Caco-2 (cell line): Measurements from ENCODE around the gene ACYP1. TPM values are rescaled to one million over a fixed set of nuclear protein-coding genes. Genes with fewer than 3 reads are reported as not detected.

ENCODE experiments used
- BruUV-seq: library from RNA; stranded (reverse); fragments of 400-500 nt; replicated peaks from 2 replicates; lab custom pipeline; 2021; lab: Mats Ljungman, UMichigan
- CTCF ChIA-PET: fragments of 300-600 bp; sonication (Branson Sonifier 250); formaldehyde crosslinking; loops from one replicate; lab custom pipeline; 2022; ENCODE audit warnings: antibody characterized with exemption; lab: Charles Lee
- POLR2A ChIA-PET: fragments of 300-600 bp; sonication (Branson Sonifier 250); formaldehyde crosslinking; loops from one replicate; lab custom pipeline; 2022; ENCODE audit warnings: antibody characterized with exemption; lab: Charles Lee
- DNase-seq, 2 experiments: peaks; one replicate each; pipeline versions ENCODE4 v3.0.0 to v3.0.0-alpha.2; 2020 to 2022
- H3K27me3 ChIP-seq: replicated peaks from 2 replicates; pipeline ENCODE4 v1.6.0; 2011; ENCODE audit warnings: low read length; ENCODE audit not compliant: control insufficient read depth, insufficient read depth
- H3K36me3 ChIP-seq: 2 replicates; pipeline ENCODE4 v1.5.1; 2011; ENCODE audit warnings: low read length; ENCODE audit not compliant: control insufficient read depth, insufficient read depth
- H3K4me1 ChIP-seq: fragments of 250-450 bp; sonication (Bioruptor Pico); 2 replicates; pipeline ENCODE4 v1.5.1; 2020; ENCODE audit warnings: mild to moderate bottlenecking
- H3K4me3 ChIP-seq: 2 replicates; pipeline ENCODE4 v1.5.1; 2011; ENCODE audit warnings: low read depth, mild to moderate bottlenecking, control low read depth, low read length
- H3K9me3 ChIP-seq: fragments of 250-450 bp; sonication (Bioruptor Pico); 2 replicates; pipeline ENCODE4 v1.5.1; 2020; ENCODE audit warnings: mild to moderate bottlenecking, moderate library complexity
- H3K27ac Mint-ChIP-seq: one replicate; pipeline ENCODE4 v1.8.0; 2022; ENCODE audit warnings: mixed read lengths; ENCODE audit not compliant: unreplicated experiment
- H3K27me3 Mint-ChIP-seq: one replicate; pipeline ENCODE4 v1.8.0; 2022; ENCODE audit warnings: mixed read lengths; ENCODE audit not compliant: insufficient read depth, unreplicated experiment
- H3K36me3 Mint-ChIP-seq: one replicate; pipeline ENCODE4 v1.8.0; 2022; ENCODE audit warnings: mild to moderate bottlenecking, mixed read lengths; ENCODE audit not compliant: insufficient read depth, unreplicated experiment
- H3K4me1 Mint-ChIP-seq: one replicate; pipeline ENCODE4 v1.8.0; 2022; ENCODE audit warnings: low read depth, mixed read lengths; ENCODE audit not compliant: unreplicated experiment
- H3K4me3 Mint-ChIP-seq: one replicate; pipeline ENCODE4 v1.8.0; 2022; ENCODE audit warnings: mild to moderate bottlenecking, moderate library complexity, mixed read lengths; ENCODE audit not compliant: unreplicated experiment
- H3K9me3 Mint-ChIP-seq: one replicate; pipeline ENCODE4 v1.8.0; 2022; ENCODE audit warnings: mixed read lengths; ENCODE audit not compliant: unreplicated experiment
- CTCF ChIP-seq, 2 experiments: fragments of 200-600 bp in 1 of 2; IDR thresholded peaks; 1 replicate in 1 of 2; 2 replicates in 1 of 2; pipeline versions ENCODE4 v1.5.1 to v1.8.0; 2011 to 2022; ENCODE audit warnings: antibody characterized with exemption in 1 of 2, control low read depth in 1 of 2, inconsistent platforms in 1 of 2, low read depth in 1 of 2, low read length in 1 of 2, mild to moderate bottlenecking in 1 of 2, moderate library complexity in 1 of 2; ENCODE audit not compliant: insufficient read depth in 1 of 2, severe bottlenecking in 1 of 2, unreplicated experiment in 1 of 2
- intact Hi-C: fragments of 100-400 bp; cut with micrococcal nuclease; formaldehyde crosslinking; loops from one replicate; pipeline ENCODE4 v1.10.0; 2022; ENCODE audit not compliant: unreplicated experiment
- total RNA-seq: library from RNA; stranded (reverse); gene quantifications from 2 replicates; pipeline ENCODE4 v1.2.3, GENCODE V29; 2022

ACYP1 gene
- total RNA-seq, 1 experiment from 2014 or later = 16.0 TPM

GRCh38 chr14:75054421-75054820 lies 9.4 kb downstream of the ACYP1 start:
- DNase-seq = no peak
- intact Hi-C loops = no loop called here
- no peaks in the 10 kb centered on the region for H3K9me3 ChIP-seq
- H3K27me3 ChIP-seq = no peaks in the 10 kb centered on the region
- peaks cover 5% of the 10 kb centered on the region for H3K4me1 Mint-ChIP-seq
- H3K9me3 Mint-ChIP-seq = peaks cover 2% of the 10 kb centered on the region
- no peak for TF ChIP-seq CTCF (IDR thresholded peaks at IDR 0.05; ENCODE audit: insufficient read depth in 1 of 2, low read depth in 1 of 2, low read length in 1 of 2, severe bottlenecking in 1 of 2, unreplicated experiment in 1 of 2)
- ChIA-PET POLR2A (no interaction called here), CTCF (interaction anchor here (0.7 kb wide), 1 partner anchor 36 kb away, joined by 4 read pairs; no protein-coding TSS in a partner anchor)
- H3K36me3 ChIP-seq = no peaks in the 10 kb centered on the region
- no TSS peak for BruUV-seq
- no peaks in the 10 kb centered on the region for H3K27me3 Mint-ChIP-seq
- no peak overlapping the region for H3K4me3 ChIP-seq
- H3K4me3 Mint-ChIP-seq = no peak overlapping the region
- no peaks in the 10 kb centered on the region for H3K4me1 ChIP-seq
- H3K36me3 Mint-ChIP-seq = peaks cover 20% of the 10 kb centered on the region
- H3K27ac Mint-ChIP-seq = no peak overlapping the region

- Histone ChIP-seq H3K4me1 (no peaks in the 10 kb centered on the region), H3K36me3 (no peaks in the 10 kb centered on the region), H3K9me3 (no peaks in the 10 kb centered on the region), H3K27me3 (no peaks in the 10 kb centered on the region), H3K4me3 (no peak overlapping the region)
- H3K4me3 Mint-ChIP-seq = no peak overlapping the region
- H3K27me3 Mint-ChIP-seq = no peaks in the 10 kb centered on the region
- peaks cover 25% of the 10 kb centered on the region for H3K36me3 Mint-ChIP-seq
- intact Hi-C loops = no loop called here
- CTCF ChIA-PET = no interaction called here
- TF ChIP-seq CTCF (IDR thresholded peaks at IDR 0.05; ENCODE audit: insufficient read depth in 1 of 2, low read depth in 1 of 2, low read length in 1 of 2, severe bottlenecking in 1 of 2, unreplicated experiment in 1 of 2) = no peak
- no peaks in the 10 kb centered on the region for H3K9me3 Mint-ChIP-seq
- DNase-seq = no peak
- H3K27ac Mint-ChIP-seq = no peak overlapping the region
- no TSS peak for BruUV-seq
- H3K4me1 Mint-ChIP-seq = peaks cover 5% of the 10 kb centered on the region
- POLR2A ChIA-PET = no interaction called here
These were observed 10.2 kb downstream of the ACYP1 start for GRCh38 chr14:75053396-75054291.

- BruUV-seq = no TSS peak
- POLR2A ChIA-PET = interaction anchor here (0.6 to 0.7 kb wide), 3 partner anchors 12 to 194 kb away, joined by 3 to 8 read pairs (median 4); partner anchors contain the start of gene ACYP1
- Histone ChIP-seq H3K4me1 (peaks cover 10% of the 10 kb centered on the region), H3K36me3 (no peaks in the 10 kb centered on the region), H3K27me3 (no peaks in the 10 kb centered on the region), H3K4me3 (peak overlapping the region; percentile 62), H3K9me3 (no peaks in the 10 kb centered on the region)
- Mint-ChIP-seq H3K27me3 (no peaks in the 10 kb centered on the region), H3K27ac (peak overlapping the region; percentile 86), H3K9me3 (no peaks in the 10 kb centered on the region), H3K4me1 (peaks cover 5% of the 10 kb centered on the region), H3K36me3 (peaks cover 35% of the 10 kb centered on the region), H3K4me3 (peak overlapping the region; percentile 85)
- no peak for TF ChIP-seq CTCF (IDR thresholded peaks at IDR 0.05; ENCODE audit: insufficient read depth in 1 of 2, low read depth in 1 of 2, low read length in 1 of 2, severe bottlenecking in 1 of 2, unreplicated experiment in 1 of 2)
- no peak for DNase-seq
- CTCF ChIA-PET = no interaction called here
- intact Hi-C loops = loop anchor here (1.0 to 2.0 kb wide), 2 partner anchors 17 to 49 kb away; partner anchors contain the start of genes EIF2B2 and ZC2HC1C
These were observed 12.3 kb downstream of the ACYP1 start for GRCh38 chr14:75051556-75051899.
